HG03565 (cell line): Measurements from ENCODE around the gene ZNF516.

ENCODE experiments used
- ATAC-seq: cut with Tn5 transposase; IDR thresholded peaks from one replicate; pipeline ENCODE4 v1.9.1; 2021; ENCODE audit warnings: mild to moderate bottlenecking, moderate library complexity; ENCODE audit not compliant: unreplicated experiment

ZNF516 gene

DNA sequence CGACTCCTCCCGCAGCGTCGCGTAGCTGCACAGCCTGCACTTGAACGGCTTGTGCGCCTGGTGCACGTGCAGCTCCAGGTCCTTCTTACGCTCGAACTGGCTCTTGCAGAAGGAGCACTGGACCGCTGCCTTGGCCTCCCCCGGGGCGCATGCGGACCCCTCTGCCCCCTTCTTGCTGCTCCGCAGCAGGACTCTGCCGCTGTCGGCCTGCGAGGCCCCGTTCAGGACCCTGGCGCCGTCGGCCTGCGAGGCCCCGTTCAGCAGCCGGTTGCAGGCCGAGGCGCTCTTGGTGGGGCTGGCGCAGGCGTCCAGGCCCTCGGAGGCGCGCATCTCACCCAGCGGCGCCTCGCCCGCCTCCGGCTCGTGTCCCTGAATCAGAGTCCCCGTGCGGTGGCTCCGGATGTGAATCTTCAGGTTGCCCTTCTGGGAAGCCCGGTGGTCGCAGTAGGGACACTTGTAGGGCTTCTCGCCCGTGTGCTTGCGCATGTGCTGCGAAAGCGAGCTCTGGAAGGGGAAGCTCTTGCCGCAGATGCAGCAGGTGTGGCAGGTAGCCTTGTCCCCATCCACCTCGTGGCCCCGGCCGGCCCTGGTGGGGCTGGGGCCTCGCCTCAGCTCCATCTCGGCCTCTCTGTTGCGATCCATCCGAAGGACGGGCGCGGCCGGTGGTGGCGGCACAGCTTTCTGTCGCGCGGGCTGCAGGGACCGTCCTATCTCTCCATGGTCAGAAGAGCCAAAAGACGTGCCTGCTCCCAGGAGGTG lies 52.5 kb downstream of the ZNF516 start:
- no peak for ATAC-seq

- ATAC-seq = no peak
These were observed 53.2 kb downstream of the ZNF516 start for GRCh38 chr18:76441668-76442412.

- ATAC-seq = no peak
These were observed 53.9 kb downstream of the ZNF516 start for GRCh38 chr18:76441002-76441667.

DNA sequence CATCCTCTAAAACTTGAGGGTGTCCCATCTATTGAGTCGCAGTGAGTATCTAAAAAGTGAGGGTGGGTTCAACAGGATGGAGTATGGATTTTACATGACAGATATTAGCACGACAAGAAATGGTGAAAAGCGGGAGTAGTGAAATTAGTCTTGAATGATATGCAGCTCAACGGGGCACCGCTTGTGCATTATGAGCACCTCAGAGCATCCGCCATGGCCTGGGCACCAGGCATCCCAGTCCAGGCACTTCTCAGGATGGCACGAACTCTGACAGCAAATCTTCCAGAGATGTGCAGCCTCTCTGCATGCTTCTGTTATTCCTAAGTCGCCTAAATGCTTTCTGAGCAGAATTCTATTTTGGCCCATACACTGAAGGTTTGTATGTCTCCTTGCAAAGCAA lies 57.1 kb downstream of the ZNF516 start:
- ATAC-seq = no peak

DNA sequence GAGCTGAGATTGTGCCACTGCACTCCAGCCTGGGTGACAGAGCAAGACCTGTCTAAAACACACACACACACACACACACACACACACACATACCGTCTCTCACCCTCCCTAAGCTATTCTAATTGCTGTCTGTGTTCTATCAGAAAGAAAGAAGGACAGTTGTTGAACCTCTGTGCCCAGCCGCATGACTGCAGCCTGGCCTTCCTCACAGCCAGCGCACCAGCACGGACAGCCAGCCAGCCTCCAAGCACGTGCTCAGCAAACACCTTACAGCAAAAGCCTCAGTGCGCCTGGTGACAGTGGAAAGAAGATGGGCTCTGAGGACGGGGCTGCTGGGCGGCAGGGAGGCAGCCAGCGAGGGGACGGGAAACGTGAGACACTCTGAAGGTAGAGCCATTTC lies 58.0 kb downstream of the ZNF516 start:
- no peak for ATAC-seq

- no peak for ATAC-seq
These were observed 58.7 kb downstream of the ZNF516 start for GRCh38 chr18:76436342-76436741.

GRCh38 chr18:76435316-76435989 lies 59.6 kb downstream of the ZNF516 start:
- ATAC-seq = no peak

DNA sequence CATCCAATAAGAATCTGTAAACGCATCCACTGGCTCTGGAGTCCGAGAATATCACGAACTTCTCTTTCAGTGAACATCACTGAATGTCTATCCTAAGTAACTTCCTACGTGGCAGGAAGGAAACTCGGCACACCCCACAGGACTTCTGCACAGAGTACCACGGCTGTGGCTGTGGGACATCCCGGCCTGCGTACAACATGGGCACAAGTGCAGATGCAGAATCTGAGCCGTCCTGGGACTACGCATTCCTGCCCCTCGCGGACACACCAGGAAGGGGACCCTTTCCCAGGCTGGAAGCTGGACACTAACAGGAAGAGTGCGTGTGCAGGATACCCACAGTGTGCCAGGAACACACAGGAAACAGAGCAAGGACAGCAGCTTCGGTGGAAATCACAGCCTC lies 60.6 kb downstream of the ZNF516 start:
- ATAC-seq = no peak

DNA sequence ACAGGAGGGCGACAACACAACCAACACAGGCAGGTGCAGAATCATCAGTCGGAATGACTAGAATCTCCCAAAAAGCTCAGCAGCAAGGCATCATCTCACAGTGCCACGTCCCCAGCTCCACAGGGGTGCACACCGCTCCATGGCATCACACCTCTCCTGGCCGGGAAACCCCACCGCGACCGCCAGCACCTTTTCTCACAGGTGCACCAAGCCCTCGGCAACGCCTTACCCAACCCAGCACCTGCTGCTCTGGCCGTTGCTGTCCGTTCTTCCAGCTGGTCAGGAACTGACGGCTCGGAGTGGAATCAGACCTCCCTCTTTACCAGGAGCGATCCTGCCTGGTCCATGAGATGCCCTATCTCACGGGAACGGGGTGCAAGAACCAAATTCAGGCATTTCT lies 61.3 kb downstream of the ZNF516 start:
- ATAC-seq = no peak

DNA sequence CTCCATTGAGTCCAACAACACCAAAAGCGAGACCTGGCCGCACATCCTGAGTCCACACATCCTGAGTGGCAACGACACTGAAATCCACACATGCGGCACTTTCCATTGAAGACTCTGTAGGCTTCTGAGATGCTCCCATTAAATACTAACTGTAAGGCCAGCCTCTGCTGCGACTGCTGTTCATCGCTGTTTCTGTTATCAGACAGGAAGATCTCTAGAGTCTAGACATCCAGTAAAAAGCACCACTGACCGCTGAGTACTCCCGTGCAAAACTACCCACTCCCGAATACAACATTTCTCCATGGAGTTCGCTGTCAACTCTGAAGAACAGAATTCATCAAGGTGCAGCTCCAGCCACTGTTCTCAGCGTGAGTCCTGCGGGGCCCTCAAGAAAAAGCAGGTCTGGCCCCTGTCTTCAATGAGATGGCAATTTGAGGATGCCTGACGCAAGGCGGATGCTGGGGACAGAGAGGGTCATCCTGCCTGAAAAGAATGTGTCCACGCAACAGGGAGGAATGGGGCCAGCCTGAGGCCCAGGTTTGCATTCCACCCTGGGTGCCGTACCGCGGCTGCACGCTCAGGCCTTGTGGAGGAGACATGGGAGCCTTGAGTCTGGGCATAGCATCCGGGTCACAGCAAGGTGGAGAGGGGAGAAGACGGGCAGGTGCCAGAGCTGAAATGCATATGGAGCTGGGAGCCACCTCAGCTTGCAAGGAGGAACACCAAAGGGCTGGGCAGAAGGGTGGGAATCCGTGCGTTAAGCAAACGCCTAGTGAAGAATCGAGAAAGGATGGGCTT lies 61.9 kb downstream of the ZNF516 start:
- ATAC-seq = no peak

- no peak for ATAC-seq
These were observed 62.7 kb downstream of the ZNF516 start for GRCh38 chr18:76432274-76432755.

DNA sequence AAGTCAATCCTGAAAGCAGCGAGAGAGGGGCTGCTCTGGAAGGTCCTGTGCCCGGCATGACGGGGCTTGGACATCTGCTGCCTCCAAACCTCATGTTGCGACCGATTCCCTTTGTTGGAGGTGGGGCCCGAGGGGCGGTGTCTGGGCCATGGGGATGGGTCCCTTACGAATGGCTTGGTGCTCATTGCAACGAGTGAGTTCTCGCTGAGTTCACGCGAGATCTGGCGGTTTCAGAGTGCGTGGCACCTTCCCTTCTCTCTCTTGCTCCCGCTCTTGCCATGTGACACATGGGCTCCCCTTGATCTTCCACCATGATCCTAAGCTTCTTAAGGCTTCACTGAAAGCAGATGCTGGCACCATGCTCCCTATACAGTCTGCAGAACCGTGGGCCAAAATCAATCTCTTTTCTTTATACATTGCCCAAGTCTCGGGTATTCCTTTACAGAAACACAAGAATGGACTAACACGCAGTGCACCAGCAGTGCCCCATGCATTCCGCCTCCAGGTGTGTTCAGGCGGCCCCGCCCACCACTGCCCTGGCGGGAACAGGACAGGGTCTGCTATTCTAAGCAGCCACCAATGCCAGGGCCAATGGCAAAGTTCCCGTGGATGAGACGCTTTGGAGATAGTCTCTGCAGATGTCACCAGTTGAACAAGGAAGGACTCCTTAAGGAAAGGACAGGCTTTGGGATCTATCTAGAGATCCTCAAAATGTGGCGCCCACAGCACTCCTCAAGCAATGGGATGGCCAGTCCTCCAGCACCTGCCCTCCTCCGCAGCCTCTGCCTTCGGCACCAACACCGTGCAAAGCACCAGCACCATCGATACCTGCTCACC lies 63.4 kb downstream of the ZNF516 start:
- no peak for ATAC-seq

GRCh38 chr18:76430636-76431035 lies 64.4 kb downstream of the ZNF516 start:
- ATAC-seq = no peak

DNA sequence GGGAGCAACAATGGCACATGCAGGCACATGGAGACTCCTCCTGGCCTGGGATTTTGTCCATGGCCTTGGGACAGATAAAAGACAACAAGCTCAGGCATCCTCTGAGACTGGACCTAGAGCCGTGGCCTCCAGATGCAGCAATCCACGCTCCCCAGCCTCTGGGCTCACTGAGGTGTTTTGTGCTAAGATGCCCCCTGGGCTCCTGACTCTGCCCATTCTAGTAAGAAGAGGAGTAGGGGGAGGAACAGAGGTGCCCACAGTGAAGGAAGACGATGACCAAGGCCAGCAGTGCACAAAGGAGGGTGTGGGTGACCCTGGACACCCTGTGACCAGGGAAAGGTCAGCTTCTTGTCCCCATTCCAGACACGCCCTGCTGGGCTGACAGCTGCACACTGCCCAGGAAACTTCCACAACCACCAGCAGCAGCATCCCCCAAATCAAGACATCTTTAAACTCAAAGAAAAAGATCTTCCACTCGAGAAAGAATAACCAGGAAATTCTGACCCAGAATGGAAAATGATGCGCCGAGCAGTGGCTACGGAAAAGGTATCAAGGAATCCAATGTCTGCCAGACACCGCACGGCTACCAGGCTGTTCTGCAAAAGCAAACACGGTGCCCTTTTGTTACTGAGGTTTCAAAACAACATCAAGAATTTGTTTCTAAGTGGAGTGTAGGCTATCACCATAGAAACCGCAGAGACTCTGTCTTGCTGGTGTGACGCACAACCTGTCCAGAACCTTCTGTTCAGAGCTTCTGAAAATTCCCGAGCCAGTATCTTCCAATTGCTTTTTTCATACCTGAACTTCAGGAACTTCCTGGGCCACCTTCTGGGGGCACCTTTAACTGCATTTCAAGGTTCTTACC lies 65.5 kb downstream of the ZNF516 start:
- no peak for ATAC-seq

- no peak for ATAC-seq
These were observed 66.4 kb downstream of the ZNF516 start for GRCh38 chr18:76428396-76429261.

DNA sequence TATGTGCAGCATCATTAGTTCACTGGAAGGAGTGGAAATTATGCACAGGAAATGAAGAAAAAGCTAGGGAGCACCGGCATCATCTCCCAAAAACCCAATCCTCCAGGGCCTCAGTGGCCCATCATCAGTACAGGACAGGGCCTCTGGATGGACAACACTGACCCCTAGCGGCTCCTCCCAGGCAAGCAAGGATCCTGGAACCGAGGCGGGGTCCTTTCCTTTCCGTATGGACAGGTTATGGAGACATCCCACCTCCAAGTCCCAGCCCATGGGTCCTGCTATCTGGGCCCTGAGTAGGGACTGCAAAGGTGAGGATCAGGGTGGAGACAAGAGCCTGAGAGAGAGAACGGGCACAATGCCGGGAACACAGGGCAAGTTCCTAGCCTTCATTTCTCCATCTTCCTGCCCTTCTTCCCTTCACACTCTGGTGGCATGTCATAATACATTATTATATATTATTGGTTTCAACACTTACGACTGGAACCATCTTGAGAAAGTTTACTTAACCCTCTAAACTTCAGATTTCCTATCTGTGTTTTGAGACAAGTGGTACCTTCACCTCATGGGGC lies 68.2 kb downstream of the ZNF516 start:
- ATAC-seq = no peak
